Mammary epithelial cell (primary cell): ENCODE measurements around the gene SLC9A9.

ENCODE experiments used
- CTCF ChIP-seq, 2 donors: IDR thresholded peaks in 1 of 2; conservative IDR thresholded peaks in 1 of 2; 2 replicates each; pipeline ENCODE4 v1.5.1; 2011 to 2012; ENCODE audit warnings: inconsistent platforms in 2 of 2, low read length in 2 of 2, mild to moderate bottlenecking in 2 of 2, control low read depth in 1 of 2, low read depth in 1 of 2; ENCODE audit not compliant: insufficient read depth in 1 of 2; ENCODE audit errors: extremely low read depth in 1 of 2
- EZH2 ChIP-seq: IDR thresholded peaks from 2 replicates; pipeline ENCODE4 v1.6.1; 2012; ENCODE audit warnings: low read length, inconsistent platforms, borderline replicate concordance

DNA sequence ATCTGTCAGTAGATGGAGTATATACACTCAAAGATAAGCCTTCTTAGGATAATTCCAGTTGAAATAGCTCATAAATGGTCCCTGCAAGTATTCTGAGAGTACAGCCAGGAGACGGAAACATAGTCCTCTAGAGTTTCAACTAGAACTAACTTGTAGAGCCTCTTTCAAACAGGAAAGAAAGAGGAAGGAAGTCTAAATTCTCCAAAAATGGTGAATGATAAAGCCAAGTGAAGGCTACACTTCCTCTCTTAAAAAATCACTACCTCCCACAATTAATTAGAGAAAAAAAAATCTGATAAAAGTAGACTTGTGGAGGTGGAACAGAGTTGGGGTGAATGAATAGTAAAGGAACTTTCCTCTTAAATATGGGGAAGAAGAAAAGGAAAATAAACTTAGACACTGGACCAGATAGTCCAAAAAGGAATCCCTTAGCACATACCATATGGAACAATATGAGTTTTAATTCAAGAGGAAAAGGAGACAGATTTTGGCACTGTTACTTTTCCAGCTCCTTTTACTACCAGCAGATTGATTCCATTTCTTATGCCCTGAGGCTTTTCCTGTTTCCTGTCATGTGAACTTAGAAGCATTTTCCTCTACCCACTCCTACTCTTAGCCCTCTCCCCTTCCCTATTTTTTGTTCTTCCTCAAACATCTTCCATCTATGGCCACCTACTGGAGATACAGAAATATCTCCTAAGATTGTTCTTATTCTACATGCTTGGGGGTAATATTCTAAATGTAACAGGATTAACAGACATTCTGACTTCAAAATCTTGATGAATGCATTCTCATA is 521.1 kb downstream of the SLC9A9 start:
- peak; percentile 11 to 25 for TF ChIP-seq CTCF (conservative IDR thresholded peaks at IDR 0.05 in 1 of 2, IDR thresholded peaks at IDR 0.05 in 1 of 2; ENCODE audit: extremely low read depth in 1 of 2, insufficient read depth in 1 of 2, low read depth in 1 of 2, low read length in 2 of 2)
- no peak for TF ChIP-seq EZH2
